Activated CD8-positive, alpha-beta memory T cell treated with anti-CD3 and anti-CD28 coated beads for 36 hours (primary cell): ENCODE measurements around the gene ACSL3. TPM values are rescaled to one million over a fixed set of nuclear protein-coding genes. Genes with fewer than 3 reads are reported as not detected.
"Not testable (repeated sequence)": the region's sequence is repeated elsewhere in the genome, so short reads cannot be mapped to it uniquely, and the experiment has no call there.

Experiments
- CTCF ChIA-PET: fragments of 350-600 bp; sonication (Branson Sonifier 250); formaldehyde crosslinking; loops from one replicate; lab custom pipeline; 2021; ENCODE audit warnings: antibody characterized with exemption; lab: Charles Lee
- POLR2A ChIA-PET: fragments of 350-600 bp; sonication (Branson Sonifier 250); formaldehyde crosslinking; loops from one replicate; lab custom pipeline; 2021; ENCODE audit warnings: antibody characterized with exemption; lab: Charles Lee
- total RNA-seq, 2 experiments: library from RNA; stranded (reverse); gene quantifications; one replicate each; pipeline ENCODE4 v1.2.3, GENCODE V29; 2021

The ACSL3 gene
- total RNA-seq, result 10 to 100 TPM; 46.2 to 53.4 TPM

DNA sequence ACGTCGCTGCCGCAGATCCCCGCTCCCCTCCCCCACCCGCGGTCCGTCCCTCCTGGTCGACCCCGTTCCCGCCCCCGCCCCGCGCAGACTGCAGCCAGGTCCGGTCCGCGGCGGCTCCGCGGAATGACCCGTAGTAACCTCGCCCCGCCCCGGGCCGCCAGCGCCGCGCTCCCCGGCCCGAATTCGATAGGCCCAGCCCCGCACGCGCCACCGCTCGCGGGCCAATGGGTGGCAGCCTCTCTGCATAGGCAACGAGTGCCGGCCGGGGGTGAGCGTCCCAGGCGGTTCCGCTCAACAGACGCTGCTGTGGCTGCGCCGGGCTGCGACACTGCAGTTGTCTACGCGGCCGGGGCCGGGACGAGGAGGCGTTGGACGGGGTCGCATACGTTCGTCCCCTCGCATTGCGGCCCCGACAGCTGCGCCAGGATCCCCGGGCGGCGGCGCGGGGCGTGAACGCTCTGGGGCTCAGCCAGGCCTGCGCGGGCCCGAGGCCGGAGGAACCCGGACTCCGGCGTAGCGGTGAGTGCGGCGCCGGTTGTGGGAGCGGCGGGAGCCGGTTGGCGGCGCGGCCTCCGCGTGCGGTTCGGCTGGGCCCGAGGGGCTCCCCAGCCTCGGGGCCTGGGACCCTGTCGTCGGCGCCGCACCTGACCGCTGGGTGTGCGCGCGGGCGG lies at the start of gene ACSL3:
Gene ACSL3 (plus strand): TSS at position 297 of the 671 bp plus-strand sequence. CDS start 47,737 bp downstream, outside the sequence.
- ChIA-PET POLR2A (no interaction called here), CTCF (interaction anchor here (0.9 kb wide), 1 partner anchor 41 kb away, joined by 3 read pairs; no protein-coding TSS in a partner anchor)

DNA sequence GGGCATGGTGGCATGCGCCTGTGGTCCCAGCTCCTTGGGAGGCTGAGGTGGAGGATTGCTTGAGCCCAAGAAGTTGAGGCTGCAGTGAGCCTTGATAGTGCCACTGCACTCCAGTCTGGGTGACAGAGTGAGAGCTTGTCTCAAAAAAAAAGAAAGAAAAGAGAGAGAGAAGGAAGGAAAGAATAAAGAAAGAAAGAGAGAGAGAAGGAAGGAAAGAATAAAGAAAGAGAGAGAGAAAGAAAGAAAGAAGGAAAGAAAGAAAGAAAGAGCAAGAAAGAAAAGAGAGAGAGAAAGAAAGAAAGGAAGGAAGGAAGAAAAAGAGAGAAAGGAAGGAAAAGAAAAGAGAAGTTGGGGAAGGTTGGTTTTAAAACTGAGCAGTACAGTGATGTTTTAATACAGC lies 49.0 kb upstream of the ACSL3 start:
- ChIA-PET CTCF (interaction anchor here (0.6 to 1.7 kb wide), 3 partner anchors 15 to 103 kb away, joined by 3 to 6 read pairs (median 3); no protein-coding TSS in a partner anchor), POLR2A (no interaction called here)

DNA sequence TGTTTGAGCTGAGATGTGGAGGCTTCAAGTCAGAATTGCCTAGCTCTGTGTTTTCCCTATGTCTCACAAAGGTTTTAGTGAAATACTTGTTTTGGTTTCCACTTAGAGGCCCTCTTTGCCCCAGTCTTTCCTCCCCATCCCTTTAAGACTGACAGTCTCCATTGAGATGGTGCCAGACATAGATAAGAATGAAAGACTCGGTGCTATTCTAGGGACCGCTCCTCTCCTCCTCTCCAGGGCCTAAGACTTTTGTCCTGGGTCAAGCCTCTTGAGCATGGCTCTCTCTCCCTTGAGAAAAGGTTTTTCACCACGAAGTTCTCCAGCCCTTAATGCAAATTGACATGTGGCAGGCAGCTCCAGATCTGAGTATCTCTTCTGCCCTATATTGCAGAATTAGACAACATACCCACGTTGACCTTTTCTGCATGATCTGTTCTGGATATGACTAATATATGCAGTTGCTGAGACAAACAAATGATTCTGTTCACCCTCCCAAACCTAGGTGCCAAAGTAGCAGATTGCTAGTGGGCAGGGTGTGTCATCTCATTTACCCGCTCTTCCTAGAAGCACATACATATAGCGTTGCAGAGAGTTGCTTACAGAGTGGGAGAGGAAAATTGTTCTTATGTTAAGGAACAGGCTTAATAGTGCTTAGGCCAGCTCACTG lies 47.5 kb upstream of the ACSL3 start:
- POLR2A ChIA-PET, result interaction anchor here (0.6 to 1.6 kb wide), 3 partner anchors 49 to 1752 kb away, joined by 3 to 7 read pairs (median 4); no protein-coding TSS in a partner anchor
- CTCF ChIA-PET, result interaction anchor here (1.1 to 1.8 kb wide), 4 partner anchors 16 to 126 kb away, joined by 3 to 6 read pairs (median 4); no protein-coding TSS in a partner anchor

DNA sequence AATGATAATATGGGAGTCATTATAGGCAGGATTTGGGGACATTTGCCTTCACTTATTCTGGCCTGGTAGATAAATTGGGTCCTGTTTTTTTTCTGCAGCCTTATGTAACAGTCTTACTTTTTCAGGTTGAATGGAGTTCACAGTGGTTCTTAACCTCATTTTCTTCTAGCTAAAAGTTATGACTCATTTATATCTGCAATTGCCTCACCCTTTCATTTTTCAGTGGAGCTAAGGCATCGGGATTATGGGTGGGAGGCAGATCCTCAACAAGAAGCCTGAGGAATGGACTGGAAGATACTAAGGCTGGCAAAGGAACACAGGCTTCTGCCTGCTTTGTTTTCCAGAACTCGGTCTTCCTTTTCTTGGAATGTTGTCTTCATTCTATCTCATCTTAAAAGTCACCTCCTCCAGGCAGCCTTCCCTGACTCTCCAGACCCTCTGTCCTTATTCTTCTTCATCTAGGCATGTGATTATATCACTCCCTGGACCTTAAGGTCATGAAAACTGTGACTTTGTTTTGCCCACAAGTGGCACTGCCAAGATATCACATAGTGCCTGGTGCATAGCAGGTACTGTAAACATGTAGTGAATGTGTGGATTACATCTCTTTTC lies 41.0 kb upstream of the ACSL3 start:
- ChIA-PET POLR2A (no interaction called here), CTCF (no interaction called here)

DNA sequence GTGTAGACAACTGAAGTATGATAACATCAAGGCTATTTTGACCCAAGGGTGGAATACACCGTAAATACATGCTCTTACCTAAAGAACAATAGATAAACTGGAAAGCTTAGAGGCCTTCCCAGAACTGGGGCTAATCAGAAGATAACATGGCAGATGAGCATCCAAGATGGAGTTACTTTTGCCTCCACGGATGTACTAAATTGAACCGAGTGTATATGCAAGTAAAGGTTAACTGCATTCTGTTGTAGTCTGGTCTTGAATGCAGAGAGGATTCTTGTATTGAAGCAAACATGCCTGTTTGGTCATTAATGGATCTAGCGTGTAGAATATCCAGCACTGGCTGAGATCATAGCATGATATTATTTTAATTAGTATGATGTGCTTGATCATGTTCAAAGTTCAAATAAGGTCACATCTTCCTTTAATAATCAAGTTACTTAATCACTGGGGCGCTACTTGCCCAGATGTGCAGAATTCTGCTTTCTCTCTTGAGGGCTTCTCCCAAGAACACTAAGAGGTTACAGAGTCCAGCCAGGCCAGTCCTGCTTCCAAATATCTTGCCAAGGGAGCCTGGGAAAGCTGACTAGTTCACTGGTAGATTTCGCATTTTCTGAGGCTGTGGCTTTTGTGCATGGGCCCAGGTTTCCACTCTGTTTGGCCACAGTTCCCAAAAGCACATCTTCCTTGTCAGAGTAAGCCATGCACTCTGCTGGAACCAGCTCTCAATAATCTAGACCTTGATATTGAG lies 37.5 kb upstream of the ACSL3 start:
- ChIA-PET POLR2A (no interaction called here), CTCF (no interaction called here)

DNA sequence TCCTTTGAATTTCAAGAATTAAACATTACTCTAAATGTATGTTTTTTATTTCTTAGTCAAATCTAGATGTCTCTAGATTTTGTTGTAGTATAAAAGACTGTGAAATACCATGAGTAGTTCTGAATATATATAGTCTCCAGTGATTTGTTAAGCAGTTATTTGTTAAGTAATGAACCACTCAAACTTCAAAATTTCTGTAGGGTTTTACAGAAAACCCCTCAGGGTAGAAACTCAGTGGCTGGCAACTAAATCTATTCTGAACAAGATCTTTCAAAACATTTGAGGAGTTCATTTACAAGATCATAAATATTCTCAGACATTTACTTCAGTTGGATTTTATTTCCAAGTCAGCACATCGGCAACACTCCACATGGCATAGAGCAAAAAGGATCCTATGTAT lies 35.8 kb upstream of the ACSL3 start:
- CTCF ChIA-PET, result no interaction called here
- POLR2A ChIA-PET, result no interaction called here

DNA sequence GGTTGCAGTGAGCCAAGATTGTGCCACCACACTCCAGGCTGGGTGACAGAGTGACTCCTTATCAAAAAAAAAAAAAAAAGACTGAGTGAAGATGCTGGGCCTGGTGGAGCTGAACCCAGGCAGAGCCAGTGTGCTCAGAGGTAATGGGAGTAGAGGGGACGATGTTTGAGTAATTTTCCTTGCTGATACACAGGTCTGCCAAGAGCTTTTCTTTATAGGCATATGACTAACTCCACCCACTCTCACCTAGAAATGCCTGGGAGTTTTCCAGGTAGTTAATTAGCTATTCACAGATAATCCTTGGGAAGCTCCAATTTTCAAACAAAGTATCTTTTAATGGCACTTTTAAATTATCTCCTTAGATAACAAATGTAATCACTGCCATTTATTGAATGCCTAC lies 33.4 kb upstream of the ACSL3 start:
- ChIA-PET POLR2A (no interaction called here), CTCF (no interaction called here)

DNA sequence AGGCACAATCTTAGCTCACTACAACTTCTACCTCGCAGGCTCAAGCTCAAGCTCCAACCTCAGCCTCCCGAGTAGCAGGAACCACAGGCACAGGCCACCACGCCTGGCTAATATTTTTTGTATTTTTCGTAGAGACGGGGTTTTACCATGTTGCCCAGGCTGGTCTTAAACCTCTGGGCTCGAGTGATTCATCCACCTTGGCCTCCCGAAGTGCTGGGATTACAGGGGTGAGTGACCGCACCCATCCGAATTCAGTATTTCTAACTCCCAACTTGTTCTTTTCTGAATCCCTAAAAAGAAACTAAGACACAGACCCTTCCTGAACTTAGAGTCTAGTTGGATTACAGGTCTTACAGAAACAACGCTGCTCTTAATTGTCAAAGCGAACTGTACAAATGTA lies 32.3 kb upstream of the ACSL3 start:
- POLR2A ChIA-PET, result no interaction called here
- CTCF ChIA-PET, result no interaction called here

DNA sequence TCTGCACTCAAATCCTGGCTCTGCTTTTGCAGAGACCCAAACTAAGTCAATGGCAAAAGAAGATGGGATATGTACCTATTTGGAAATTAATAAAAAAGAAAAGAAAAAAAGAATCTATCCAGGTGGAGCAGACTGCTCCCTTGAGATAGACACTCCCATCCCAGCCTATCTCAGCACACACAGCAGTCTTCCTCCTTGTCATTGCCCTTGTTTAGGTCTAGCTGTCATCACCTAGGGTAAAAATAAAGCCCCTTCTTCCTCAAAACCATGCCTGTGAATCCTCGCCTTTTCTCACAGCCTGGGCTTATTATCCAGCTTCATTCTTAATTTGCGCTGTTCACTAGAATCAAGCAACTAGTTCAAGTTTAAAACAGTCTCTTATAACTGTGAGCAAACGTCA lies 30.7 kb upstream of the ACSL3 start:
- ChIA-PET POLR2A (no interaction called here), CTCF (no interaction called here)

DNA sequence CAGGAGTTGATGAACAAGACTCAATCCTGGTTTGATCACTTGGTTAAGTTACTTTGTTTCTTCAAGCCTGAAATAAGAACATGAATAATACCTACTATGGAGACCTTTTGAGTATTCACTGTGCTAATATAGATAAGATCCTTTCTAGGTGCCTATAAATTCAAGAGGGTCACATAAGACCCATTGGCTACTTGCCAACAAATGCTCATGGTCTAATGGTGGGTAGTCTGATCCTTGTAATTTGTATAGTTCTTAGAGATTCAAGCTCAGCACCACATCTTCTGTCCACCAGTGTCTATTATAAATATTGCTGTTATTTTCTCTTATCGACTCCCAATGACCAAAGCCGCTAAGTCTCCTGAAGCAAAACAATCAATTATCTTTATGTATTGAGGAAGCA lies 27.4 kb upstream of the ACSL3 start:
- ChIA-PET CTCF (interaction anchor here (0.6 kb wide), 1 partner anchor 10 kb away, joined by 4 read pairs; no protein-coding TSS in a partner anchor), POLR2A (no interaction called here)

DNA sequence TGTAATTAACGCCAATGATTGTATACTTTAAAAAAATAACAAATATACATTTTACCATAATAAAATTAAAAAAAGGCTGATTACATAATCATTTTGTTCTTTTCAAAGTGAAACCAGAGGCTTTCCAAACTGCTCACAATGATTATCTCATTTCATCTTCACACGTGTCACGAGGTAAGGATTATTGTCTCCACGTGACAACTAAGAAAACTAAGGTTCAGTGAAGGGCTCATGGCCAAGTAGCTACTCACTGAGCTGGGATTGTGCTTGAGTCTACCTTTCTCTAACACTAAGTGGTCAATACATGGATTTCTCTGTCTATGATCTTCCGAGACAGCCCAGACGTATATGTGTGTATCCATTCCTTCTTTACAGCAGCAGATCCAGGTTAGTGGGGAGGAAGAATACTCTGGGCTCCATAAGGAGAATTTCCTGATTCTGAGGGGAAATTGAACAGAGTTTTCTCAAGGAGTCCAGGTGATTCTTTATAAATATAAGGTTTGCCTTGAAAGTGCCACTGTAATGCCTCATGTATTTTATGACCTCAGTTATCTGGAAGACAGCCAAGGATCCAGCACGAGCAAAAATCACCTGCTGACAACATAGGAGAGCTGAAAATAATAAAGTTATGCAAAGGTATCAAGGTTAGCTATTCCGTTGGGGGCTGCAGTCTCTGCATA lies 25.6 kb upstream of the ACSL3 start:
- ChIA-PET POLR2A (no interaction called here), CTCF (no interaction called here)

DNA sequence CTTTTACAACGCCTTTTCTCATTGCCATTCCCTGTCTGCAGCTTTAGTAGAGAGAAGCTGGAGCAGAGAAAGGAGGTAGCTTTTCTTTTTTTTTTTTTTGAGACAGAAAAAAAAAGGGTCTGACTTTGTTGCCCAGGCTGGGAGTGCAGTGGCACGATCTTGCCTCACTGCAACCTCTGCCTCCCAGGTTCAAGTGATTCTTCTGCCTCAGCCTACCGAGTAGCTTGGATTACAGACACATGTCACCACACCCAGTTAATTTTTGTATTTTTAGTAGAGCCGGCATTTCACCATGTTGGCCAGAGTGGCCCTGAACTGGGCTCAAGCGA lies 25.0 kb upstream of the ACSL3 start:
- ChIA-PET CTCF (no interaction called here), POLR2A (no interaction called here)

DNA sequence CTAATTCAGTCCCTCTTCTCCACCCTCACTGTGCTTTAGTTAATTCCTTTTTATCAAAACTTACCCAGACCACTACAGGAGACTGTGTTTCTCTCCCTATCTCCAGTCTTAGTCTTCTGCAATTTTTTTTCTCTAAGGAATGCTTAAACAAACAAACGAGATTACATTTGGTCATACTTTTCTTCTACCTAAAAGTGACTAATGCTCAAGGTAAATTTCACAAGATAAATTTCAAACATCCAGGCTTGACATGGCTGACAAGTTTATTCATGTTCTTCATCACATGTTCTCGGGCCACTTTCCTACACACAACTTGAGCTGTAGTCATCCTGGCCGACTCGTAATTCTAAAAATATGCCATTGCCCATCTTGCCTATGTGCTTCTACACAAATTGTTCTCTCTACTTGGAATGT lies 23.2 kb upstream of the ACSL3 start:
- ChIA-PET CTCF (no interaction called here), POLR2A (no interaction called here)

DNA sequence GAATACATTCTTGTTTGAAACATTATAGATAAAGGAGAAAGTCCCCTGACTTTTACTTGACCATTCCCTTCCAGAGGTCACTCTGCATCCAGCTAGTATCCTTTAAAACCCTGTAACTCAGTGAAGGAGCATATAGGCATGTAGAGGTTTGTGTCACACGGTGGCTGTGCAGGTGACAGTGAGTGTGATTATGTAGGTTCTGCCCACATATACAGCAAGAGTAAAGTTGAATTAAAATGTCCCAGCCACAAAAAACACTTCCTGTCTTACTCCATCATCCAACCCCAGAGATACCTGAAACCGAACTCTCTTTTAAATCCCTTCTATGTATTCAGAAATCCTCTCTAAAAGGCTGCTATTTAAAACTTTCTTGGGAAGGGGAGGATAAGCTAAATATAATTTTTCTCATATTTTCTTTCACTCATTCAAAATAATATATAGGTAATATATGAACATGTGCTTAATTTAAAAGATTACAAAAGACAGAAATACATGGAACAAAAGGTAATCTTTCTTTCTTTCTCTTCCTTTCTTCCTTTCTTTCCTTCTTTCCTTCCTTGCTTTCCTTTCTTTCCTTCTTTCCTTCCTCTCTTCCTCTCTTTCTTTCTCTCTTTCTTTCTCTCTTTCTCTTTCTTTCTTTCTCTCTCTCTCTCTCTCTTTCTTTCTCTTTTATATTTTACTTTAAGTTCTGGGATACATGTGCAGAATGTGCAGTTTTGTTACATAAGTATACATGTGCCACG lies 20.6 kb upstream of the ACSL3 start:
- ChIA-PET CTCF (no interaction called here), POLR2A (no interaction called here)

DNA sequence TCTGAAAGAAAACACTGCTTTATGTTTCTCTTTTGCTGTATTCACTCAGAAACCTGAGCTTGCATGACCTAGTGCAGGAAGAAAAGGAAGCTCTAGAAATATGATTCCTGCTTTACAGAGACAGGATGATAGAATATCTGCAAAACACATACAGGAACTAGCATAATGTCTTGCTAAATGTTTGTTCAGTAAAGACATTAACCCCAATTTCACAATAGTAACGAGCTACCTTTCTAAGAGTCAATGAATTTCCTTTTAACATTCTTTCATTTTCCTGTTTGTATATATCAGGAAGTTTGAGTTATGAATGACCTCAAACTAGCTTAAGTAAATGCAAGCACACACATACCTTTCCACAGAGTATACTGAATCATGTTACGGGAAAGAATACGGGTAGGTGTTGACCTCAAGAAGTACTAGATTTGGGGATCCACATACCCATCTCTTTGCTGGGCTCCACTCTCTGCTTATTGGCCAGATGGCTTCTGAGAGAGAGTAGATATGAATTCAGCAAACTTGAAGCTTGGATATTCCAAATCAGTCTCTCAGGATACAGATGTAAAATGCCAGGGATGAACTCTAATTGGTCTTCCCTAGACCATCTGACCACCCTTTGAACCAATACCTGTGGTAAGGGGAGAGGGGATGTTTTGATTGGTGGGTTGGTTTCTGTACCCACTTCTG lies 18.2 kb upstream of the ACSL3 start:
- ChIA-PET POLR2A (no interaction called here), CTCF (no interaction called here)

DNA sequence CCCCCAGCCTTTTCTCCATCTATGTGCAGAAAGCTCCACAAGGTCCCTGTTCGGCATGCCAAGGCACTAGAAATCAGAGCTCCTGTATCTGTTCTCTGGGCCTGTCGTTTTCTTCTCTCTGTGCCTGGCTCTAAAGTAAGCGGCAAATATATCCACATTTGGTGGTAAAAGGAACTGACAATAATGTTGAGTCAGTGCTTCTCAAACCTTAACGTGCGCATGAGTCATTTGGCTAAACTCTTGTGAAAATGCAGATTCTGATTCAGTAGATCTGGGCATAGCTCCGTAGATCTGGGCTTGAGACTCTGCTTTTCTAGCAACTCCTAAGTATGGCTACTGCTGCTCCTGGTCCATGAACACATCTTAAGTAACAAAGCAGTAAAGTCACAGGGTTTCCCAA lies 16.5 kb upstream of the ACSL3 start:
- CTCF ChIA-PET, result no interaction called here
- POLR2A ChIA-PET, result no interaction called here

DNA sequence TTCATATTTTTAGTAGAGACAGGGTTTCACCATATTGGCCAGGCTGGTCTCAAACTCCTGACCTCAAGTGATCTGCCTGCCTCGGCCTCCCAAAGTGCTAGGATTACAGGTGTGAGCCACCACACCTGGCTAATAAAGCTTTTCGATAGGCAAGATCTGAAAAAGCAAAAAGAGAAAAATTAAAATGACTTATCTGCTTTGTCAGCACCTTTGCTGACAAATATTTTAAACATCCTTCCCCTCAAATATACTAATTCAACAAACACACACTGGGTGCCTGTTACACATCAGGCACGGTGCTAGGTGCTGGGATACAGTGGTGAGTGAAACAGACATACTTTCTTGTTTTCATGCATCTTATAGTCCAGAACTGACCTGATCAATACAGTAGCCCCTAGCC lies 15.5 kb upstream of the ACSL3 start:
- CTCF ChIA-PET, POLR2A ChIA-PET: not testable (repeated sequence)

DNA sequence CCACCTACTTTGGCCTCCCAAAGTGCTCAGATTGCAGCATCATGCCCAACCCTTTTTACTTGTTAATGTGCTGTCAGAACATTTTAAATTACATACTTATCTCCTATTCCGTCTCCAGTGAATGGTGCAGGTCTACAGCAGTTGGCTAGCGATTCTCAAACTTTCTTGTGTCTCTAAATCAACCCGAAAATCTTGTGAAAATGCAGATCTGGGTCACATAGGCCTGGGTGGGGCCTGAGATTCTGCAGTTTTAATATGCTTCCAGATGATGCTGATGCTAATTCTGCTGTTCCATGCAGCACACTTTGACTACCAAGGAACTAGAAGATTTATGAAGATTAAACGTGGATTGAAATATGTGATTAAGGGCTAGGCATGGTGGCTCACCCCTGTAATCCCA lies 14.8 kb upstream of the ACSL3 start:
- ChIA-PET POLR2A (no interaction called here), CTCF (no interaction called here)
